ENCODE results near the gene SHB. TPM values are rescaled to one million over a fixed set of nuclear protein-coding genes. Genes with fewer than 3 reads are reported as not detected.

SHB gene
- total and polyA plus RNA-seq, 4 donors: 6.2 to 16.1 (median 11.6) TPM

DNA sequence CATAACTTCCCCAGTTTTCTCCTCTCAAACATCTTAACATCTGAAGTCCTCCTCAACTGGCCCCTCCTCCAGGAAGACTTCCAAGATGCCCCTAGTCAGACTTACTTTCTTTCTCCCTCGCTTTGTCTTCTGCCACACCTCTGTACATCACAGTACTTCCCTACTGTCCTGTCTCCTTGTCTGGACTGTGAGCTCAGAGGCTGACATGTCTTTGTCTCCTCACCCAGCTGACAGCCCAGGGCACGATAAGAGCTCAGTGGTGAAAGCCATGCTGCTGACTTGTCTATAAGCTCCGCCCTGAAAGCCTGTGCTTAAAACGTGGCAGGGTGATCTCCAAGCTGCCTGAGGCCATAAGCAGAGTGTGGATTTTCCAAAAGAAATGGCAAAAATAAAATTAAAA lies 132.1 kb downstream of the SHB start:
- Histone ChIP-seq H3K36me3 (ENCODE audit: control insufficient read depth, insufficient read depth, low read length) (no peaks in the 10 kb centered on the region), H3K4me1 (ENCODE audit: control insufficient read depth, insufficient read depth, low read length) (peaks cover 34% of the 10 kb centered on the region), H3K27me3 (ENCODE audit: control insufficient read depth, insufficient read depth, low read length) (no peaks in the 10 kb centered on the region), H3K4me3 (ENCODE audit: low read depth, low read length) (no peak overlapping the region), H3K27ac (ENCODE audit: low read depth, low read length) (no peak overlapping the region), H3K9me3 (ENCODE audit: control insufficient read depth, insufficient read depth, low read length) (no peaks in the 10 kb centered on the region)
- no peak for DNase-seq (ENCODE audit: low read depth in 4 of 6, low spot score in 6 of 6)
- WGBS (ENCODE audit: insufficient coverage): 63% methylated on average over 2 of the region's 4 CpGs

DNA sequence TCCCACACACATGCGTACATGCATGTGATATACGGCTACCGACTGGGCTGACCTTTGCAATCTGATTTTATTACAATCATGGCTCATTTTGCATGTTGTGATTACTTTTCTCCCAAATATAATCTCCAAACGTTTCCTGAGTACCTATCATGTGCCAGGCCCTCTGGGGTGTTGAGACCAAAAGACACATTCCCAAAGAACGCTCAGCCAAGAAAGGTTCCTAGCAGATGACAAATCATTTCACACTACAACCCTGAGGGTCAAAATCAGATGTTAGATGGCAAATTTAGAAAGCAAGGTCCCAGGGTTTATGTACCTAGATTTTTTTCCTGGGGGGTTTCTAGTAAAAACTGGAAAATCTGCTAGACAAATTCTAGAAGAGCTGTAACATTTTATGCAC lies 132.7 kb downstream of the SHB start:
- no peak for DNase-seq (ENCODE audit: low read depth in 4 of 6, low spot score in 6 of 6)
- 53% methylated on average over 2 of the region's 5 CpGs for WGBS (ENCODE audit: insufficient coverage)
- H3K9me3 ChIP-seq (ENCODE audit: control insufficient read depth, insufficient read depth, low read length): no peaks in the 10 kb centered on the region
- H3K4me1 ChIP-seq (ENCODE audit: control insufficient read depth, insufficient read depth, low read length): peaks cover 28% of the 10 kb centered on the region
- no peak overlapping the region for H3K4me3 ChIP-seq (ENCODE audit: low read depth, low read length)
- H3K36me3 ChIP-seq (ENCODE audit: control insufficient read depth, insufficient read depth, low read length): no peaks in the 10 kb centered on the region
- H3K27ac ChIP-seq (ENCODE audit: low read depth, low read length): no peak overlapping the region
- no peaks in the 10 kb centered on the region for H3K27me3 ChIP-seq (ENCODE audit: control insufficient read depth, insufficient read depth, low read length)

GRCh38 chr9:37935096-37935495 lies 133.9 kb downstream of the SHB start:
- H3K27me3 ChIP-seq (ENCODE audit: control insufficient read depth, insufficient read depth, low read length): no peaks in the 10 kb centered on the region
- DNase-seq (ENCODE audit: low read depth in 4 of 6, low spot score in 6 of 6): no peak
- no peaks in the 10 kb centered on the region for H3K9me3 ChIP-seq (ENCODE audit: control insufficient read depth, insufficient read depth, low read length)
- H3K27ac ChIP-seq (ENCODE audit: low read depth, low read length): no peak overlapping the region
- no peaks in the 10 kb centered on the region for H3K36me3 ChIP-seq (ENCODE audit: control insufficient read depth, insufficient read depth, low read length)
- no peak overlapping the region for H3K4me3 ChIP-seq (ENCODE audit: low read depth, low read length)
- peaks cover 26% of the 10 kb centered on the region for H3K4me1 ChIP-seq (ENCODE audit: control insufficient read depth, insufficient read depth, low read length)
- 84% methylated on average over 13 of the region's 14 CpGs for WGBS (ENCODE audit: insufficient coverage)

DNA sequence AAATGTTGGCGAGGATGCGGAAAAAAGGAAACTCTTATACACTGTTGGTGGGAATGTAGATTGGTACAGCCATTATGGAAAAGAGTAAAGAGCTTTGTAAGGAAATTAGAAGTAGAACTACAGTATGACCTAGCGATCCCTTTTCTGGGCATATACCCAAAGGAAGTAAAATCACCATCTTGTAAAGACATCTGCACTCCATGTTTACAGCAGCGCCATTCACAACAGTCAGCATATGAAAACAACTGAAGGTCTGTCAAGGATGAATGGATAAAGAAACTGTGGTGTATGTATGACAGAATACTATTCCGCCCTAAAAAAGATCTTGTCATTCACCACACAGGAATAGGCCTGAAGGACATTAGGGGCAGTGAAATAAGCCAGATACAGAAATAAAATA lies 137.4 kb downstream of the SHB start:
- no peaks in the 10 kb centered on the region for H3K9me3 ChIP-seq (ENCODE audit: control insufficient read depth, insufficient read depth, low read length)
- no peak overlapping the region for H3K27ac ChIP-seq (ENCODE audit: low read depth, low read length)
- WGBS (ENCODE audit: insufficient coverage): no CpG with 5 or more reads among the region's 5 CpGs
- H3K4me1 ChIP-seq (ENCODE audit: control insufficient read depth, insufficient read depth, low read length): peaks cover 32% of the 10 kb centered on the region
- H3K27me3 ChIP-seq (ENCODE audit: control insufficient read depth, insufficient read depth, low read length): no peaks in the 10 kb centered on the region
- peak in 1 of 6 donors; percentile 58 for DNase-seq (ENCODE audit: low read depth in 4 of 6, low spot score in 6 of 6)
- peaks cover 9% of the 10 kb centered on the region for H3K36me3 ChIP-seq (ENCODE audit: control insufficient read depth, insufficient read depth, low read length)
- no peak overlapping the region for H3K4me3 ChIP-seq (ENCODE audit: low read depth, low read length)

- peaks cover 45% of the 10 kb centered on the region for H3K4me1 ChIP-seq (ENCODE audit: control insufficient read depth, insufficient read depth, low read length)
- no peak overlapping the region for H3K4me3 ChIP-seq (ENCODE audit: low read depth, low read length)
- no peak for DNase-seq (ENCODE audit: low read depth in 4 of 6, low spot score in 6 of 6)
- H3K27me3 ChIP-seq (ENCODE audit: control insufficient read depth, insufficient read depth, low read length): no peaks in the 10 kb centered on the region
- H3K27ac ChIP-seq (ENCODE audit: low read depth, low read length): no peak overlapping the region
- H3K36me3 ChIP-seq (ENCODE audit: control insufficient read depth, insufficient read depth, low read length): peaks cover 9% of the 10 kb centered on the region
- no peaks in the 10 kb centered on the region for H3K9me3 ChIP-seq (ENCODE audit: control insufficient read depth, insufficient read depth, low read length)
- WGBS (ENCODE audit: insufficient coverage): 75% methylated on average over 11 of the region's 11 CpGs
Measured at GRCh38 chr9:37929441-37929895, 139.6 kb downstream of the SHB start.

DNA sequence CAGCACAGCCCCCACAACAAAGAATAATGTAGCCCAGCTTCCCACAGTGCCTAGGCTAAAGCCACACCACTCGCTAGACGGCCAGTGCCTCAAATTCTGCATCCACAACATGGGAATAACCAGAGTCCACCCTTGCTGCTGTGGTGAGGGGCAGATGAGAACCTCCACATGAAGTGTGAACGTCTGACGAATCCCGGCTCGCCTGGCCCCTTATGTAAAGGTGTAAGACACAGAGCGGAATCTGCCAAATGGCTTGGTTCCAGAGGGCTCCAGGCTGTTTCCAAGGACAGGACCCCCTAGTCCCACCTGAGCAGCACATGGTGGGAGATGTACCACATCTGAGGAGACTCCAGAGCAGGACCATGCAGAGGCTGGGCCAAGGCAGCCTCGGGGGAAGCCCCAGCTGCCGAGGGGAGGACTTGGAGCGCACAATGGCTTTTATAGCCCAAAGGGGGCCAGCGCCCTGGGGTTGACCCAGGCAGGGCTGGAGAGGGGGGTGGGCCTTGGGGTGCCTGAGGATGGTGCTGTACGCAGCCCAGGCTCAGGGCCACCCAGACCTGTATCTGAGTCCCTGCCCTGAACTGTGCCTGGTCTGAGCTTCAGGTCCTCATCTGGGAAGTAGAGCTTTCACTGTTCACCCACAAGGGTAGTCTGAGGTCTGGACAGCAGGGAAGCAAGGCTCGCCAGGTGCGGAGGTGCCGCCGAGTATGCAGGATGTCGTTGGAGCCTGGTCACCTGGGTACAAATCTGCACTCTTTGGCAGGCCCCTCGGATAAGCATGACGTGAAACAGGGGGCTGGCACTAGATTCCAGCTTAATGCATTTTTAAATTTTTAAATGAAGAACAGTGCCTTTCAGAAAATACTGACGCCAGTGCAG lies 140.2 kb downstream of the SHB start:
- Histone ChIP-seq H3K36me3 (ENCODE audit: control insufficient read depth, insufficient read depth, low read length) (peaks cover 9% of the 10 kb centered on the region), H3K4me1 (ENCODE audit: control insufficient read depth, insufficient read depth, low read length) (peaks cover 50% of the 10 kb centered on the region), H3K4me3 (ENCODE audit: low read depth, low read length) (no peak overlapping the region), H3K9me3 (ENCODE audit: control insufficient read depth, insufficient read depth, low read length) (no peaks in the 10 kb centered on the region), H3K27me3 (ENCODE audit: control insufficient read depth, insufficient read depth, low read length) (no peaks in the 10 kb centered on the region), H3K27ac (ENCODE audit: low read depth, low read length) (no peak overlapping the region)
- DNase-seq (ENCODE audit: low read depth in 4 of 6, low spot score in 6 of 6): no peak
- 84% methylated on average over 20 of the region's 20 CpGs for WGBS (ENCODE audit: insufficient coverage)

- peaks cover 58% of the 10 kb centered on the region for H3K4me1 ChIP-seq (ENCODE audit: control insufficient read depth, insufficient read depth, low read length)
- no peak overlapping the region for H3K27ac ChIP-seq (ENCODE audit: low read depth, low read length)
- no peaks in the 10 kb centered on the region for H3K9me3 ChIP-seq (ENCODE audit: control insufficient read depth, insufficient read depth, low read length)
- 71% methylated on average over 8 of the region's 13 CpGs for WGBS (ENCODE audit: insufficient coverage)
- H3K4me3 ChIP-seq (ENCODE audit: low read depth, low read length): no peak overlapping the region
- H3K27me3 ChIP-seq (ENCODE audit: control insufficient read depth, insufficient read depth, low read length): no peaks in the 10 kb centered on the region
- no peak for DNase-seq (ENCODE audit: low read depth in 4 of 6, low spot score in 6 of 6)
- peaks cover 9% of the 10 kb centered on the region for H3K36me3 ChIP-seq (ENCODE audit: control insufficient read depth, insufficient read depth, low read length)
Measured at GRCh38 chr9:37927601-37928551, 141.2 kb downstream of the SHB start.

GRCh38 chr9:37927132-37927531 lies 141.9 kb downstream of the SHB start:
- Histone ChIP-seq H3K4me3 (ENCODE audit: low read depth, low read length) (no peak overlapping the region), H3K9me3 (ENCODE audit: control insufficient read depth, insufficient read depth, low read length) (no peaks in the 10 kb centered on the region), H3K27me3 (ENCODE audit: control insufficient read depth, insufficient read depth, low read length) (peaks cover 3% of the 10 kb centered on the region), H3K4me1 (ENCODE audit: control insufficient read depth, insufficient read depth, low read length) (peaks cover 65% of the 10 kb centered on the region), H3K36me3 (ENCODE audit: control insufficient read depth, insufficient read depth, low read length) (peaks cover 9% of the 10 kb centered on the region), H3K27ac (ENCODE audit: low read depth, low read length) (no peak overlapping the region)
- WGBS (ENCODE audit: insufficient coverage): 29% methylated on average over 9 of the region's 9 CpGs
- DNase-seq (ENCODE audit: low read depth in 4 of 6, low spot score in 6 of 6): peak in 2 of 6 donors; percentile 72 to 78

- DNase-seq (ENCODE audit: low read depth in 4 of 6, low spot score in 6 of 6): no peak
- Histone ChIP-seq H3K36me3 (ENCODE audit: control insufficient read depth, insufficient read depth, low read length) (peaks cover 9% of the 10 kb centered on the region), H3K27me3 (ENCODE audit: control insufficient read depth, insufficient read depth, low read length) (peaks cover 4% of the 10 kb centered on the region), H3K4me1 (ENCODE audit: control insufficient read depth, insufficient read depth, low read length) (peaks cover 69% of the 10 kb centered on the region), H3K27ac (ENCODE audit: low read depth, low read length) (no peak overlapping the region), H3K9me3 (ENCODE audit: control insufficient read depth, insufficient read depth, low read length) (no peaks in the 10 kb centered on the region), H3K4me3 (ENCODE audit: low read depth, low read length) (no peak overlapping the region)
- WGBS (ENCODE audit: insufficient coverage): 29% methylated on average over 1 of the region's 1 CpG
Measured at GRCh38 chr9:37926737-37927118, 142.3 kb downstream of the SHB start.

Data from spinal cord (tissue), 10 donors.